Osteocyte (in vitro differentiated cells): Measurements from ENCODE around the gene COMMD9. TPM values are rescaled to one million over a fixed set of nuclear protein-coding genes. Genes with fewer than 3 reads are reported as not detected.
"Not testable (repeated sequence)": the region's sequence is repeated elsewhere in the genome, so short reads cannot be mapped to it uniquely, and the experiment has no call there.

ENCODE experiments used
- DNase-seq: peaks from one replicate; pipeline ENCODE4 v3.0.0; 2021; ENCODE audit warnings: mixed read lengths; ENCODE audit not compliant: unreplicated experiment; ENCODE audit errors: extremely low spot score
- H3K27ac Mint-ChIP-seq: one replicate; pipeline ENCODE4 v1.8.0; 2021; ENCODE audit warnings: mild to moderate bottlenecking, mixed read lengths; ENCODE audit not compliant: unreplicated experiment
- H3K27me3 Mint-ChIP-seq: one replicate; pipeline ENCODE4 v1.8.0; 2021; ENCODE audit warnings: mixed read lengths; ENCODE audit not compliant: unreplicated experiment
- H3K36me3 Mint-ChIP-seq: one replicate; pipeline ENCODE4 v1.8.0; 2021; ENCODE audit warnings: mixed read lengths; ENCODE audit not compliant: unreplicated experiment
- H3K4me1 Mint-ChIP-seq: one replicate; pipeline ENCODE4 v1.8.0; 2021; ENCODE audit warnings: mixed read lengths; ENCODE audit not compliant: unreplicated experiment
- H3K4me3 Mint-ChIP-seq: one replicate; pipeline ENCODE4 v1.8.0; 2021; ENCODE audit warnings: mild to moderate bottlenecking, moderate library complexity, mixed read lengths; ENCODE audit not compliant: unreplicated experiment
- H3K9me3 Mint-ChIP-seq: one replicate; pipeline ENCODE4 v1.8.0; 2021; ENCODE audit warnings: mixed read lengths; ENCODE audit not compliant: unreplicated experiment
- CTCF ChIP-seq: fragments of 200-600 bp; sonication (generic); IDR thresholded peaks from 2 replicates; pipeline ENCODE4 v1.5.0; 2021; ENCODE audit warnings: antibody characterized with exemption, mild to moderate bottlenecking, moderate library complexity
- total RNA-seq: library from RNA; stranded (reverse); gene quantifications from 2 replicates; pipeline ENCODE4 v1.2.1, GENCODE V29; 2021

Gene COMMD9
- total RNA-seq, 1 donor from 2014 or later = 71.4 TPM

- Mint-ChIP-seq H3K27ac (no peak overlapping the region), H3K36me3 (no peaks in the 10 kb centered on the region), H3K27me3 (no peaks in the 10 kb centered on the region), H3K4me1 (peaks cover 9% of the 10 kb centered on the region), H3K4me3 (no peak overlapping the region), H3K9me3 (no peaks in the 10 kb centered on the region)
- TF ChIP-seq CTCF = no peak
- no peak for DNase-seq
Observed at GRCh38 chr11:36326524-36327419, 37.5 kb upstream of the COMMD9 start.

GRCh38 chr11:36325403-36325802, 36.2 kb upstream of the COMMD9 start:
- H3K27ac Mint-ChIP-seq, DNase-seq, H3K4me1 Mint-ChIP-seq, H3K4me3 Mint-ChIP-seq, H3K36me3 Mint-ChIP-seq, H3K27me3 Mint-ChIP-seq, H3K9me3 Mint-ChIP-seq: not testable (repeated sequence)

GRCh38 chr11:36324956-36325355, 35.7 kb upstream of the COMMD9 start:
- not testable (repeated sequence) for H3K27me3 Mint-ChIP-seq, H3K4me3 Mint-ChIP-seq, H3K36me3 Mint-ChIP-seq, H3K27ac Mint-ChIP-seq, H3K9me3 Mint-ChIP-seq, DNase-seq, H3K4me1 Mint-ChIP-seq

- DNase-seq = no peak
- peaks cover 19% of the 10 kb centered on the region for H3K4me1 Mint-ChIP-seq
- peaks cover 2% of the 10 kb centered on the region for H3K36me3 Mint-ChIP-seq
- TF ChIP-seq CTCF = no peak
- H3K9me3 Mint-ChIP-seq = no peaks in the 10 kb centered on the region
- H3K27ac Mint-ChIP-seq = no peak overlapping the region
- no peak overlapping the region for H3K4me3 Mint-ChIP-seq
- H3K27me3 Mint-ChIP-seq = no peaks in the 10 kb centered on the region
Observed at GRCh38 chr11:36317992-36318391, 28.8 kb upstream of the COMMD9 start.

- Mint-ChIP-seq H3K9me3 (no peaks in the 10 kb centered on the region), H3K27ac (no peak overlapping the region), H3K36me3 (peaks cover 2% of the 10 kb centered on the region), H3K27me3 (no peaks in the 10 kb centered on the region), H3K4me1 (peaks cover 30% of the 10 kb centered on the region), H3K4me3 (no peak overlapping the region)
- DNase-seq = no peak
- no peak for TF ChIP-seq CTCF
Observed at GRCh38 chr11:36316049-36316448, 26.8 kb upstream of the COMMD9 start.

GRCh38 chr11:36314434-36314767, 25.2 kb upstream of the COMMD9 start:
- TF ChIP-seq CTCF = no peak
- Mint-ChIP-seq H3K27me3 (no peaks in the 10 kb centered on the region), H3K4me1 (peaks cover 41% of the 10 kb centered on the region), H3K27ac (no peak overlapping the region), H3K4me3 (no peak overlapping the region), H3K9me3 (no peaks in the 10 kb centered on the region), H3K36me3 (peaks cover 2% of the 10 kb centered on the region)
- no peak for DNase-seq
